Activated T-cell treated with anti-CD3 and anti-CD28 coated beads, Interleukin-2, amount 50 U/mL, for 24 hours (primary cell): ENCODE measurements around the gene IL12A.

ENCODE experiments used
- DNase-seq: peaks from one replicate; pipeline ENCODE4 v3.0.0-alpha.2; 2020
- H3K27ac Mint-ChIP-seq: 2 replicates; pipeline ENCODE4 v1.8.0; 2020; ENCODE audit warnings: mild to moderate bottlenecking, mixed read lengths
- H3K27me3 Mint-ChIP-seq: 2 replicates; pipeline ENCODE4 v1.8.0; 2020; ENCODE audit warnings: mixed read lengths
- H3K36me3 Mint-ChIP-seq: 2 replicates; pipeline ENCODE4 v1.8.0; 2020; ENCODE audit warnings: low read depth, mixed read lengths
- H3K4me1 Mint-ChIP-seq: 2 replicates; pipeline ENCODE4 v1.8.0; 2020; ENCODE audit warnings: low read depth, mixed read lengths
- H3K4me3 Mint-ChIP-seq: 2 replicates; pipeline ENCODE4 v1.8.0; 2020; ENCODE audit warnings: mild to moderate bottlenecking, moderate library complexity, mixed read lengths
- H3K9me3 Mint-ChIP-seq: 2 replicates; pipeline ENCODE4 v1.8.0; 2020; ENCODE audit warnings: mixed read lengths

Gene IL12A

DNA sequence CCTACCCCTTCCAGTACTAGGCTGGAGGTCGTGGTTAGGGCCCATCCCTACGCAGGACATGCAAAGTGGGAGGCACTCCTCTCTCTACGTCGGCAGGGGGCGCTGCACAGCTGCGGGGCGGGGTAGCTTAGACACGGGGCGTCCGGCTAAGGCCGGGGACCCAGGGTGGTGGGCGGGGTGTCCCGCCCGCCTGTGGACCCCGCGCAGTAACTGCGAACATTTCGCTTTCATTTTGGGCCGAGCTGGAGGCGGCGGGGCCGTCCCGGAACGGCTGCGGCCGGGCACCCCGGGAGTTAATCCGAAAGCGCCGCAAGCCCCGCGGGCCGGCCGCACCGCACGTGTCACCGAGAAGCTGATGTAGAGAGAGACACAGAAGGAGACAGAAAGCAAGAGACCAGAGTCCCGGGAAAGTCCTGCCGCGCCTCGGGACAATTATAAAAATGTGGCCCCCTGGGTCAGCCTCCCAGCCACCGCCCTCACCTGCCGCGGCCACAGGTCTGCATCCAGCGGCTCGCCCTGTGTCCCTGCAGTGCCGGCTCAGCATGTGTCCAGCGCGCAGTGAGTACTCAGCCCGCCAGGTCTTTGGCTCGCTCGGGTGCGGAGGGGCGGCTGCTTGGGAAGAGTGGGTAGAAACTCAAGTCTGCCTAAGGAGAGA lies at the start of gene IL12A:
TSS of gene IL12A (plus strand) at position 219 of the 655 bp plus-strand sequence.
- Mint-ChIP-seq H3K4me3 (peak within 1 kb of the TSS; percentile 54), H3K36me3 (no peaks in the 10 kb centered on the region), H3K4me1 (peaks cover 21% of the 10 kb centered on the region), H3K9me3 (no peaks in the 10 kb centered on the region), H3K27ac (peak within 1 kb of the TSS; percentile 50), H3K27me3 (peaks cover 20% of the 10 kb centered on the region)
- DNase-seq = peak; percentile 87

DNA sequence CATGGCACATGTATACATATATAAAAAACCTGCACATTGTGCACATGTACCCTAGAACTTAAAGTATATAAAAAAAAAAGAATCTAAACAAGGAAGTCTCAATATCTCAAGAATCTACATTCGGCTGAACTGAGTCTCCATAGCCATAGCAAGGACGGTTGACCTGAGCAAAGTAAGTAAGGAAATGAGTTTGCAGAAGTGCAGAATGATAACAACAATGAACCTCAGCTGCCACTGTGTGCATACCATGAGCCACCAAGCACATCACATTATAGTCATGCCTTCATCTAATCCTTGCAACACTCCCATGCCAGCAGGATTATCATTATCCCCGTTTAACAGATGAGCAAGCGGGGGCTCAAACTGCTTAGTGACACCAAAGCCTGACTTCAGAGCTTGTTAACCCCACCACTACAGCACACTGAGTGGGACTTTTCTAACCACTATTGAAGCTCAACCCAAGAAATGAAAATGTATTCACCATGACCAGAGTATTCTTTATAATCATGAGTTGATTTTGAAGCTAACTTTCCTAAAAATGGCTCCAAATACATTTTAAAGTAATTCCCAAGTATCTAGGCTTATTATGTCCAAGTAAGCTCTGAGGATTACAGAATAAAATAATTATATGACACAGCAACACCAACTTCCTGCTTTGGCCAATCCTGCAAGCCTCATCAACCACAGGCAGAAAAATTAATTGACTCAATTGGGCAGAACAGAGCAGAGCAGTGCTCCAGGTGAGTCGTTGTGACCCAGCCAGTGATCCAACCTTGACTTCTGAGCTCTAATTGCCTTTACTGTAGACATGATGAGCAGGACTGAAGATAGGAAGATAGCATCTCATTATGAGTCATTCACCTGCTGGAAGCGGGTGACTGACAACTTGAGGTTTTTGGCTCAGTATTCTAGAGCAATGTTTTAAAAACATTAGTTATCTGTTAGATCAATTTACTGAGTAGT lies 47.3 kb upstream of the IL12A start:
- no peaks in the 10 kb centered on the region for H3K36me3 Mint-ChIP-seq
- peaks cover 21% of the 10 kb centered on the region for H3K27me3 Mint-ChIP-seq
- no peak for DNase-seq
- peaks cover 5% of the 10 kb centered on the region for H3K4me1 Mint-ChIP-seq
- no peak overlapping the region for H3K27ac Mint-ChIP-seq
- H3K4me3 Mint-ChIP-seq = no peak overlapping the region
- no peaks in the 10 kb centered on the region for H3K9me3 Mint-ChIP-seq

DNA sequence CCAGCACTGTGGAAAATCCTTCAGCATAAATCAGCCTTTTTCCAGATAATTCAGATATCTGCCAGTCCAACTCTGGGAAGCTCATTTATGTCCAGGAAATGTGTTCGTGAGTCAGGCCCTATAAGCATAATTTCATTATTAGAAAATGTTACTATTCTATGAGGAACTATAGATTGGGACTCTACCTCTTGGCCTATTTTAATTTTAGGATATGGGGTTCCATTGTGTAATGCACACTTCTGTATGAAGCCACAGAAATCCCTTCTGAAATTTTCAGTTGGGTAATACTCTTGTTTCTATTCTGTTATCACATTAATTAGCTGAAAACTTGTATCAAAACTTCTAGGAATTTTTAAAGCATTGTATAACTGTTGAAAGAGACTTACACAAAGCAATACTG lies 43.9 kb upstream of the IL12A start:
- H3K27me3 Mint-ChIP-seq = peaks cover 38% of the 10 kb centered on the region
- no peaks in the 10 kb centered on the region for H3K36me3 Mint-ChIP-seq
- no peak for DNase-seq
- H3K27ac Mint-ChIP-seq = no peak overlapping the region
- no peaks in the 10 kb centered on the region for H3K9me3 Mint-ChIP-seq
- H3K4me1 Mint-ChIP-seq = peaks cover 5% of the 10 kb centered on the region
- no peak overlapping the region for H3K4me3 Mint-ChIP-seq

DNA sequence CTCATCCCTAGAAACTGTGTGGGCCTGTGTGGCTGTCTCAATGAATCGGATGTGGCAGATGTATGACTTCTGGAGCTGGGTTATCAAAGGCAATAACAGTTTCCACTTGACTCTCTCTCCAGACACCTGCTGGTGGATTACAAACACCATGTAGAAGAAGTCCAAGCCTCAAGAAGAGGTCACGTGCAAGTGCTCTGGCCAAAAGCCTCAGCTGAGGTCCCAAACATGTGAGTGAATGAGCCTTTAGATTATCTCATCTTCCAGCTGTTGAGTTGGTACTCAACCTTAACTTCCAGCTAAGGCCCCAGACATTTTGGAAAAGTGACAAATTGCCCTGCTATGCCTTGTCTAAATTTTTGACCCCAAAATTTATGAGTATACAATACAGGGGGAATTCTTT lies 42.7 kb upstream of the IL12A start:
- H3K9me3 Mint-ChIP-seq = no peaks in the 10 kb centered on the region
- DNase-seq = no peak
- H3K4me3 Mint-ChIP-seq = no peak overlapping the region
- H3K27ac Mint-ChIP-seq = no peak overlapping the region
- peaks cover 5% of the 10 kb centered on the region for H3K4me1 Mint-ChIP-seq
- no peaks in the 10 kb centered on the region for H3K36me3 Mint-ChIP-seq
- H3K27me3 Mint-ChIP-seq = peaks cover 43% of the 10 kb centered on the region

DNA sequence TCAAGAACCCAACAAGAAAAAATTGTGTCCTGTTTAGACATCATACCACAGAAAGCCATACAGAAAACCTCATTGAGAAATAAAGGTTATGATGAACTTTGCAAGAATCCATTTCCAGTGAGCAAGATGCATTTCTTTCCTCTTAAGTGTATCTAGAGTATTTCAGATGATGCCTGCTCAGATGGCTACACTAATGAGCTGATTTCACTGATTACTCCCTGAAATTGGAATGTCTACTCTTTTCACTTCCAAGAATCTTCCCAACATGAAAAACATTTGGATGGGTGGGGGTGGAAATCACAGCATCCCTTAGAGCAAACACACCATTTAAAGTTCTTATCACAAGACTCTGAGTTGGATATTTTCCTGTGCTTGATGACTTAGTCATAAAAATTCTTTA lies 41.4 kb upstream of the IL12A start:
- no peak overlapping the region for H3K27ac Mint-ChIP-seq
- H3K27me3 Mint-ChIP-seq = peaks cover 54% of the 10 kb centered on the region
- H3K4me3 Mint-ChIP-seq = no peak overlapping the region
- DNase-seq = no peak
- H3K4me1 Mint-ChIP-seq = no peaks in the 10 kb centered on the region
- H3K36me3 Mint-ChIP-seq = no peaks in the 10 kb centered on the region
- no peaks in the 10 kb centered on the region for H3K9me3 Mint-ChIP-seq

DNA sequence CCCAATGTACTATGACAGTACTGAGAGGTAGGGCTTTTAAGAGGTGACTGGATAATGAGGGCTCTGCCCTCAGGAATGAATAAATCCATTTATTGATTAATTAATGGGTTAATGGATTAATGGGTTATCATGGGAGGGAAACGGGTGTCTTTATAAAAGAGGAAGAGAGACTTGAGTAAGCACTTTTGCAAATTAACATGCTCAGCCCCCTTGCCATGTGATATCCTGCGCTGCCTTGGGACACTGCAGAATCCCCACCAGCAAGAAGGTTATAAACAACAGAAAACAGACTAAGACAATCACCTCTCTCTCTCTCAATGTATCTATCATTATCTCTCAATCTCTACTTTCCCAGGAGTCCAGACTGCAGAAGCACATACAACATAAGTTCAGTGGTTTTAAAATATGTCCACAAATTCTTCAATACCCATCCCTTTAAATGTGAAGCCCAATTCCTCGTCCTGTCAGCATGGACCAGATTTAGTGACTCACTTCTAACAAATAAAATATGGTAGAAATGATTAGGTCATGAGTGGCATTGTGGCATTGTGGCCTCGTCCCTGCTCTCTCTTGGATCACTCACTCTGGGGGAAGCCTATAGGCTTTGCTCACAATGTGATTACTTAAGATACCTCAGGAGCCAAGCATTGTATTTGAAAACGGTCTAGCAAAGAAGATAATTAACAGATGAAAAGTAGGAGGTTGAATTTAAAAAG lies 40.0 kb upstream of the IL12A start:
- peaks cover 57% of the 10 kb centered on the region for H3K27me3 Mint-ChIP-seq
- H3K4me1 Mint-ChIP-seq = no peaks in the 10 kb centered on the region
- no peak overlapping the region for H3K27ac Mint-ChIP-seq
- H3K9me3 Mint-ChIP-seq = no peaks in the 10 kb centered on the region
- no peaks in the 10 kb centered on the region for H3K36me3 Mint-ChIP-seq
- H3K4me3 Mint-ChIP-seq = no peak overlapping the region
- DNase-seq = no peak

DNA sequence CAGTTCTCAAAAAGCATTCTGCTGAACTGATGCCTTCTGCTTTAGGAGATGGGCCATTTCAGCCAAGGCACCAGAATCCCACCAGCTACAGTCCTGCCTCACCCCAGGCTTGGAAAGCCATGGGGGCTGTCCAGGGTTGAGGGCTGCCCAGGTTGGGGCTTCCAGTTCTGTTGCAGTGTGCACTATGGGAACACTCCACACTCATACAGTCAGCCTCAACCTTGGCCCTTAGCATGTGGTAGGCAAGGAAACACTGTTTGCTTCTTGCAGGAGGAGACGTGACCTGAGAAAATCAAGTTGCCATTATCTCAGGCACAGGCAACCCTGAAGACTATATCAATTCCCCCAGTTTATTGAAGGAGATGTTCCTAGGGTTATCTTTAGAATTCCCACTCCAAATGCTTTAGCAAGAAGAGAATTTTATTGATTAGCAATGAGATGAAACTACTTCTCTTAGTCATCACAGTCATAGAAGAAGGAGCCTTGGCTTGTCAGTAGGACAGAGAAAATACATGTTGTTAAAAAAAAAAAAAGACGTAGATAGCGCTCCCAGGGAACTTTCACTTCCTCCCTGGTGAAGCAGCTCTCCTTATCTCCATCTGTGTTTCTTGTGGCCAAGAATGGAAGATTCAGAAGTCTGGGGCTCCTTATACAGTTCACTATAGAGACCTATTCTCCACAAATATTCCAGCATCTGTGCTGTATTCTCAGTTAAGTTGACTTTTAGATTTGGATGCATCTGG lies 38.3 kb upstream of the IL12A start:
- H3K27me3 Mint-ChIP-seq = peaks cover 62% of the 10 kb centered on the region
- H3K36me3 Mint-ChIP-seq = no peaks in the 10 kb centered on the region
- no peaks in the 10 kb centered on the region for H3K9me3 Mint-ChIP-seq
- H3K4me1 Mint-ChIP-seq = no peaks in the 10 kb centered on the region
- no peak overlapping the region for H3K27ac Mint-ChIP-seq
- H3K4me3 Mint-ChIP-seq = no peak overlapping the region
- no peak for DNase-seq

DNA sequence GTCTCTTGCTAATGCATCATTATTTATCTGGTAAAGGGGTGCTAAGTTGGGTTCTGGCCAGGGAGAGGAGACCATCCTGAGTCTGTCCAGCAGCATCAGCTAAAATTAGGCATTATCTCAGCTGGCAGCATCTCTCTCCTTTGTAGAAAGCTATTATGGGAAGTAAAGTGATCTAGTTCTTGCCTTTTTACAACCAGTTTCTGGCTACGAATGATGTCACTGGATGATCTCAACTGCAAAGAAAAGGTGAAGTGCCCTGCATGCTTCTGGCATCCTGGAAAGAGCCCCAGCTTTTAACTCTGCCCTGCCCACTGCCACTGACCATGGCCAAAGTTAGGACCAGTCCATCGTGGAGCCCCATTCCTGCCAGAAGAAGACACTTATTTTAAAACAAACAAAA lies 37.1 kb upstream of the IL12A start:
- Mint-ChIP-seq H3K9me3 (no peaks in the 10 kb centered on the region), H3K36me3 (no peaks in the 10 kb centered on the region), H3K4me1 (no peaks in the 10 kb centered on the region), H3K27me3 (peaks cover 60% of the 10 kb centered on the region), H3K27ac (no peak overlapping the region), H3K4me3 (no peak overlapping the region)
- no peak for DNase-seq

DNA sequence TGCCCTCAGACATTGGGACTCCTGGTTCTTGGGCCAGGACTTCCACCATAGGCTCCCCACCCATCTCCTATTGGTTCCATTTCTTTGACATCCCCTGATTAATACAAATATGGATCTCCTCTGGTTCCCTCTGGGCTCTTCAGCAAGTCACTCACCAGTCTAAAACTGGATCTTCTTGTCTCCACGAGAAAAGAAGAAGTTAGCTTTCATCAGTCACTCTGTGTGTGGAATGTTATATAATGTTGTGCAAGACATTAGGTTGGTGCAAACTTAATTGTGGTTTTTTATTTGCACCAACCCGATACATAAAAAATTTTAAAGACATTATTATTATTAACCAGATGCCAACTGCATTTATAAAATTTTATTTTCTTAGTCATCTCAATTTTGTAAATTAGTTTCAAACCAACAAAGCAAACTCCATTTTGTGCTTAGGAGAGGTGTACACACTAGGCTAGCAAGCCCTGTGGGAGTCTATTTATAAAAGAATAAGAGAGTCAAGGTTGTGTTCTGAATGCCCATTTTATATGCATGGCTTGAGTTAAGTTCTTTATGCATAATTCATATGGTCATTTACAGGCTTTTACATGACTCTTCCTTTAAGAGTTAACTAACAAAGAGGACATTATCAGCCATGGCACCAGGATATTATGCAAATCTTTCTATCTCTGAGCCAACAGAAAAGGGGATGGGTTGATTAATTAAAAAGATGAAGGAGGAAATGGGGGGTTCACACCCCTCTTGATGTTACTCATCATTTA lies 35.1 kb upstream of the IL12A start:
- H3K4me1 Mint-ChIP-seq = no peaks in the 10 kb centered on the region
- no peaks in the 10 kb centered on the region for H3K9me3 Mint-ChIP-seq
- no peak overlapping the region for H3K27ac Mint-ChIP-seq
- H3K36me3 Mint-ChIP-seq = no peaks in the 10 kb centered on the region
- no peak for DNase-seq
- no peak overlapping the region for H3K4me3 Mint-ChIP-seq
- H3K27me3 Mint-ChIP-seq = peaks cover 54% of the 10 kb centered on the region

DNA sequence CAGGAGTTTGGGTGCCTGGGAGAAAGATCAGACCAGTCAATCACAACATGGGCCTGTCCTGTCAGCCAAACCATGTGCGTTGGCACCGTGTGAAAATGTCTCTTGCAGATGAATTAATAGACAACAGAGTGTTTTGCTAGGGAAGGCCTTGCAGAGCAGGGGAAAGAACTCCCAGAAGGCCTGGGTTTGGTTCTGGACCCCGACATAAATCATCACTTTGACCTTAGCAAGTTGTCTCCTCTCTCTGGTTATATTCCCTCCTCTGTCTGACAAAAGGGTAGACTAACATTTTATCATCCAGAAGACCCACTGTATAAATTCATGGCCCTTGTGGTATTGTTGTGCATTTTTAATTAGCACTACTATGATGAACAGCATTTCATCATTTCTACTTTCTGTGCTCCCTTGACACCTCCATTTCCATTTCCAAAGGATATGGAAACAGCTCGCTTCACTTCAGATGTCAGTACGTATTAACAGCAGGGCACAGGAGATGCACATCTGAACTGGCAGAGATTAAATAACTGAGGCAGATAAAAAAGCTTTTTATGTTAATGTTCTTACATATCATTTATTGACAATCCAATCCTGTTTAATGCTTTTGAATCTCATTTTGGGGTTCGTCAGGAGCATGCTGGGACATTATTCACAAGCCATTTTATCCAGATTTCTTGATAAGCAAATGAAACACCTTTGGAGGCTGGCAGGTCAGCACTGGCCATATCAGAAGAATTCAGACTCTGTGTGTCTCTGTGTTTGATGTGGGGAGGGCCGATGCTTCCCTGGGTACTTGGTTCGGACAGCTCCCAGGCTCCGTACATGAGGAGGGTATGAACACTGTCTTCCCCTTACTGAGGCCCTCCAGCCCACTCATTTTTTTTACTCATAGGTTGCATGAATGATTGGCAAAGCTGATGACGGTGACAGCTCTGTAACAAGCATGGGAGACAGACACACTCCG lies 28.2 kb upstream of the IL12A start:
- no peak overlapping the region for H3K4me3 Mint-ChIP-seq
- no peak overlapping the region for H3K27ac Mint-ChIP-seq
- no peaks in the 10 kb centered on the region for H3K9me3 Mint-ChIP-seq
- no peak for DNase-seq
- peaks cover 4% of the 10 kb centered on the region for H3K4me1 Mint-ChIP-seq
- H3K36me3 Mint-ChIP-seq = no peaks in the 10 kb centered on the region
- peaks cover 4% of the 10 kb centered on the region for H3K27me3 Mint-ChIP-seq

DNA sequence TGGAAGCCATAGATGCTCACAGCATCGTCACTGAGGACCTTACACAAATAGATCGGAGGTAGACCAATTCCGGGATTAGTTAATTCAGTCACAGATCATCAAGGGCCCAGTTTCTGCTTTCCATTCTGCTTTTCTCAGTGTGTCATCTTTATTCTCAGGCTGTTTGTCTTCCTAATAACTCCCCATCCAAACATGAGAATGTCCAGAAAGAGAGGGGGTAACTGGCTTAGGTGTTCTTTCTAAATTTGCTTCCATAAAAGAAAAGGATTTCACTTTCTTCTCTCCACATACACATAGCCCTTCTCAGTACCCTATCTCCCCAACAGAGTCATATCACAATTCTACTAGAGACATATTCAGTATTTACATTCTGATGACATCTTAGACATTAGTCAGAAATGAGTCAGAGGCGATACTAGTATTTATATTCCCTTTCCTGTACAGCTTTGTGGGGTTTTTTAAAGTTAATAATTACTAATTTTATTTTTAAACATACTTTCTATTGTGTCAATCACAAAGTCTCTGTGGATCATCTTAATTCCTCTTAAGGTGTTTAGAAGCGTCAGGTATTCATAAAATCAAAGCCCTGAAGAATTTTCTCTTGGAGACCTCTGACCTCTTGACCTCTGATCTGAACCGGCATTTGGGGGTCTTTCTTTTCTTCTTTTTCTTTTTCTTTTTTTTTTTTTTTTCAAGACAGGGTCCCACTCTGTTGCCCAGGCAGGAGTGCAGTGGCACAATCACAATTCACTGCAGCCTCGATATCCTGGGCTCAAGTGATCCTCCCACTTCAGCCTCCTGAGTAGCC lies 24.3 kb upstream of the IL12A start:
- no peak overlapping the region for H3K4me3 Mint-ChIP-seq
- H3K27ac Mint-ChIP-seq = peak overlapping the region; percentile 16
- no peaks in the 10 kb centered on the region for H3K9me3 Mint-ChIP-seq
- H3K4me1 Mint-ChIP-seq = peaks cover 4% of the 10 kb centered on the region
- H3K27me3 Mint-ChIP-seq = peaks cover 6% of the 10 kb centered on the region
- H3K36me3 Mint-ChIP-seq = no peaks in the 10 kb centered on the region
- no peak for DNase-seq

DNA sequence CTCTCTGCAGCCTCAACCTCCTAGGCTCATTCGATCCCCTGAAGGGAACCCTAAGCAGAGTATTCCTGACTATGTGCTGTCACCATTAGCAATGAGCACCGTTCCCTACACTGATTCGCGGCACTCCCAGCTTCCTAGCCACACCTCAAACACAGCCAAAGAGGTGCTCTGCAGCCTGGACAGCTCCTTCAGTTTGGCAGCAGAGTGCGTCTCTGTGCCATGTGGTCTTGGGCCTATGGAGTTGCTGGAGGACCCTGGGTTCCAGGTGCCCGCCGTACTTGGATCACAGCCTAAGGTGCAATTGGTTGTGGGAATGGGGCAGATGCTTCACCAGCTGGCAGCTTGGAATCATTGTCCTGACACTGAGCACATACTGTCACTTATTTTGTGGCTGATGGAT lies 17.3 kb upstream of the IL12A start:
- no peak for DNase-seq
- Mint-ChIP-seq H3K4me1 (no peaks in the 10 kb centered on the region), H3K27ac (no peak overlapping the region), H3K27me3 (peaks cover 25% of the 10 kb centered on the region), H3K36me3 (no peaks in the 10 kb centered on the region), H3K4me3 (no peak overlapping the region), H3K9me3 (no peaks in the 10 kb centered on the region)
